T-cell (primary cell): ENCODE results near the gene ZBTB37. TPM values are rescaled to one million over a fixed set of nuclear protein-coding genes. Genes with fewer than 3 reads are reported as not detected.
"Not testable (repeated sequence)": the region's sequence is repeated elsewhere in the genome, so short reads cannot be mapped to it uniquely, and the experiment has no call there.

ENCODE experiments used
- ATAC-seq, 4 experiments: fragments of 200-7000 bp in 3 of 4; fragments of 150-1000 bp in 1 of 4; cut with Tn5 transposase; replicated peaks in 1 of 4; 1 replicate in 3 of 4; 2 replicates in 1 of 4; pipeline ENCODE4 v1.10.0; 2021; ENCODE audit warnings: moderate library complexity in 3 of 4, mild to moderate bottlenecking in 2 of 4, moderate number of reproducible peaks in 1 of 4
- CTCF ChIA-PET, 2 donors: fragments of 300-600 bp; sonication (Branson Sonifier 250); formaldehyde crosslinking; loops; one replicate each; lab custom pipeline; 2022; ENCODE audit warnings: antibody characterized with exemption in 2 of 2; lab: Charles Lee
- POLR2A ChIA-PET, 2 donors: fragments of 300-600 bp; sonication (Branson Sonifier 250); formaldehyde crosslinking; loops; one replicate each; lab custom pipeline; 2022; ENCODE audit warnings: antibody characterized with exemption in 2 of 2; lab: Charles Lee
- DNase-seq, 35 experiments: peaks; one replicate each; pipeline versions ENCODE4 v3.0.0 to v3.0.0-alpha.2; 2013 to 2023
- H3K27ac ChIP-seq: one replicate; pipeline ENCODE4 v1.5.1; 2013; ENCODE audit warnings: low read length
- H3K27me3 ChIP-seq, 2 experiments: replicated peaks in 1 of 2; 1 replicate in 1 of 2; 2 replicates in 1 of 2; pipeline versions ENCODE4 v1.6.1 to v1.7.0; 2013; ENCODE audit warnings: low read length in 1 of 2, mixed read lengths in 1 of 2; ENCODE audit not compliant: control insufficient read depth in 2 of 2, insufficient read depth in 2 of 2; ENCODE audit errors: extremely low read depth in 1 of 2
- H3K36me3 ChIP-seq, 2 donors: 1 replicate in 1 of 2; 2 replicates in 1 of 2; pipeline versions ENCODE4 v1.6.1 to v1.7.0; 2013; ENCODE audit warnings: low read length in 1 of 2; ENCODE audit not compliant: control insufficient read depth in 2 of 2, insufficient read depth in 1 of 2; ENCODE audit errors: extremely low read depth in 1 of 2
- H3K4me1 ChIP-seq, 2 experiments: 1 replicate in 1 of 2; 2 replicates in 1 of 2; pipeline versions ENCODE4 v1.6.1 to v1.7.0; 2013; ENCODE audit warnings: low read length in 2 of 2, mixed read lengths in 1 of 2; ENCODE audit not compliant: insufficient read depth in 2 of 2, control insufficient read depth in 1 of 2; ENCODE audit errors: extremely low read depth in 1 of 2
- H3K4me3 ChIP-seq, 2 donors: 1 replicate in 1 of 2; 2 replicates in 1 of 2; pipeline versions ENCODE4 v1.5.1 to v1.7.0; 2013; ENCODE audit warnings: mild to moderate bottlenecking in 2 of 2, low read length in 1 of 2, moderate library complexity in 1 of 2; ENCODE audit not compliant: control insufficient read depth in 1 of 2; ENCODE audit errors: extremely low read depth in 1 of 2
- H3K9me3 ChIP-seq: 2 replicates; pipeline ENCODE4 v1.7.0; 2013
- H3K27ac Mint-ChIP-seq, 2 donors: one replicate each; pipeline ENCODE4 v1.8.0; 2020 to 2021; ENCODE audit warnings: mild to moderate bottlenecking in 2 of 2, mixed read lengths in 2 of 2
- H3K27me3 Mint-ChIP-seq, 2 donors: one replicate each; pipeline ENCODE4 v1.8.0; 2021 to 2022; ENCODE audit warnings: mixed read lengths in 2 of 2
- H3K36me3 Mint-ChIP-seq: one replicate; pipeline ENCODE4 v1.8.0; 2021; ENCODE audit warnings: mixed read lengths
- H3K4me1 Mint-ChIP-seq, 3 donors: one replicate each; pipeline ENCODE4 v1.8.0; 2020 to 2022; ENCODE audit warnings: mixed read lengths in 3 of 3, mild to moderate bottlenecking in 1 of 3
- H3K4me3 Mint-ChIP-seq, 3 donors: one replicate each; pipeline ENCODE4 v1.8.0; 2020 to 2022; ENCODE audit warnings: mild to moderate bottlenecking in 3 of 3, mixed read lengths in 3 of 3, moderate library complexity in 3 of 3
- H3K9me3 Mint-ChIP-seq, 3 donors: one replicate each; pipeline ENCODE4 v1.8.0; 2020 to 2022; ENCODE audit warnings: mixed read lengths in 3 of 3
- WGBS: methylation state at CpG from one replicate; pipeline ENCODE4 v1.1.5; 2013; ENCODE audit warnings: missing lambda C conversion rate; ENCODE audit not compliant: insufficient coverage; 5-methylcytosine and 5-hydroxymethylcytosine counted together
- total RNA-seq, 35 experiments: library from RNA in 6 of 35; stranded (reverse) in 6 of 35; fragments of 120-200 nt in 1 of 35; gene quantifications; one replicate each; pipeline versions ENCODE4 v1.2.1 to v1.2.4 and lab custom pipeline; 2013 to 2026

The ZBTB37 gene
- total RNA-seq, 5 donors from 2014 or later (not counting 1 experiment from before 2014, with no cell fraction given): 17.6 to 24.7 (median 22.4) TPM

GRCh38 chr1:173878251-173878650 lies 10.1 kb downstream of the ZBTB37 start:
- Mint-ChIP-seq H3K4me3 (no peak overlapping the region), H3K27ac (no peak overlapping the region), H3K4me1 (peaks cover 7 to 10% (median 8%) of the 10 kb centered on the region in 3 donors), H3K36me3 (peaks cover 57% of the 10 kb centered on the region), H3K27me3 (no peaks in the 10 kb centered on the region), H3K9me3 (no peaks in the 10 kb centered on the region)
- no peak for DNase-seq
- Histone ChIP-seq H3K27ac (no peak overlapping the region), H3K9me3 (no peaks in the 10 kb centered on the region), H3K27me3 (no peaks in the 10 kb centered on the region), H3K4me3 (no peak overlapping the region), H3K36me3 (peaks cover 2 to 37% of the 10 kb centered on the region in 2 donors), H3K4me1 (no peaks in the 10 kb centered on the region)
- no peak for ATAC-seq
- ChIA-PET POLR2A (interaction anchor here in 1 of 2 donors (0.6 kb wide), 1 partner anchor 13 kb away, joined by 3 read pairs; no protein-coding TSS in a partner anchor), CTCF (no interaction called here)

GRCh38 chr1:173881117-173881516 lies 12.9 kb downstream of the ZBTB37 start:
- H3K36me3 ChIP-seq: peaks cover 9 to 30% of the 10 kb centered on the region in 2 donors
- CTCF ChIA-PET, ATAC-seq, H3K27ac ChIP-seq, H3K27ac Mint-ChIP-seq, H3K9me3 ChIP-seq, POLR2A ChIA-PET, H3K4me1 Mint-ChIP-seq, H3K27me3 Mint-ChIP-seq, H3K4me1 ChIP-seq, H3K4me3 ChIP-seq, H3K4me3 Mint-ChIP-seq, DNase-seq, H3K9me3 Mint-ChIP-seq, H3K27me3 ChIP-seq: not testable (repeated sequence)
- no CpG with 5 or more reads among the region's 4 CpGs for WGBS
- H3K36me3 Mint-ChIP-seq: peaks cover 61% of the 10 kb centered on the region

- no peak overlapping the region for H3K27ac ChIP-seq
- H3K9me3 ChIP-seq: no peaks in the 10 kb centered on the region
- DNase-seq (no peak), ATAC-seq (no peak)
- no peak overlapping the region for H3K4me3 ChIP-seq
- ChIA-PET POLR2A (no interaction called here), CTCF (interaction anchor here in 1 of 2 donors (0.6 kb wide), 1 partner anchor 106 kb away, joined by 5 read pairs; no protein-coding TSS in a partner anchor)
- Mint-ChIP-seq H3K27me3 (no peaks in the 10 kb centered on the region), H3K27ac (no peak overlapping the region), H3K36me3 (peaks cover 57% of the 10 kb centered on the region), H3K4me3 (no peak overlapping the region), H3K9me3 (no peaks in the 10 kb centered on the region), H3K4me1 (peaks cover 24 to 35% (median 32%) of the 10 kb centered on the region in 3 donors)
- no peaks in the 10 kb centered on the region for H3K27me3 ChIP-seq
- H3K36me3 ChIP-seq: peaks cover 9 to 31% of the 10 kb centered on the region in 2 donors
- WGBS: 96% methylated on average over 5 of the region's 5 CpGs
- H3K4me1 ChIP-seq: peaks cover 9 to 13% of the 10 kb centered on the region in 2 experiments
Observed at GRCh38 chr1:173884701-173885100, 16.5 kb downstream of the ZBTB37 start.

GRCh38 chr1:173886746-173887611 lies 18.8 kb downstream of the ZBTB37 start:
- H3K9me3 Mint-ChIP-seq: no peaks in the 10 kb centered on the region
- Histone ChIP-seq H3K4me3 (no peak overlapping the region), H3K27me3 (no peaks in the 10 kb centered on the region), H3K27ac (peak overlapping the region; percentile 5), H3K4me1 (peaks cover 9 to 13% of the 10 kb centered on the region in 2 experiments), H3K36me3 (peaks cover 9 to 28% of the 10 kb centered on the region in 2 donors), H3K9me3 (no peaks in the 10 kb centered on the region)
- H3K27me3 Mint-ChIP-seq: no peaks in the 10 kb centered on the region
- POLR2A ChIA-PET: no interaction called here
- peak in 1 of 35 experiments; percentile 7 for DNase-seq
- CTCF ChIA-PET: no interaction called here
- 0% methylated on average over 1 of the region's 4 CpGs for WGBS
- peak overlapping the region; percentile 29 to 48 for H3K27ac Mint-ChIP-seq
- H3K4me1 Mint-ChIP-seq: peaks cover 30 to 44% (median 42%) of the 10 kb centered on the region in 3 donors
- H3K36me3 Mint-ChIP-seq: peaks cover 65% of the 10 kb centered on the region
- ATAC-seq: peak in 2 of 4 experiments; percentile 32 to 38
- no peak overlapping the region for H3K4me3 Mint-ChIP-seq

- H3K9me3 Mint-ChIP-seq: no peaks in the 10 kb centered on the region
- WGBS: 56% methylated on average over 1 of the region's 2 CpGs
- H3K27ac Mint-ChIP-seq: no peak overlapping the region
Observed at GRCh38 chr1:173887627-173888026, 19.4 kb downstream of the ZBTB37 start.

GRCh38 chr1:173888749-173889148 lies 20.6 kb downstream of the ZBTB37 start:
- Histone ChIP-seq H3K9me3 (no peaks in the 10 kb centered on the region), H3K36me3 (peaks cover 9 to 28% of the 10 kb centered on the region in 2 donors), H3K27me3 (no peaks in the 10 kb centered on the region), H3K4me3 (no peak overlapping the region), H3K27ac (no peak overlapping the region), H3K4me1 (peaks cover 9 to 13% of the 10 kb centered on the region in 2 experiments)
- Mint-ChIP-seq H3K4me3 (no peak overlapping the region), H3K4me1 (peaks cover 34 to 46% (median 44%) of the 10 kb centered on the region in 3 donors), H3K9me3 (no peaks in the 10 kb centered on the region), H3K27me3 (no peaks in the 10 kb centered on the region), H3K36me3 (peaks cover 64% of the 10 kb centered on the region), H3K27ac (no peak overlapping the region)
- ChIA-PET POLR2A (no interaction called here), CTCF (interaction anchor here in 1 of 2 donors (0.6 kb wide), 1 partner anchor 16 kb away, joined by 3 read pairs; no protein-coding TSS in a partner anchor)
- ATAC-seq (no peak), DNase-seq (no peak)

More at GRCh38 chr1:173887627-173888026, 19.4 kb downstream of the ZBTB37 start:
- Histone ChIP-seq H3K36me3 (peaks cover 9 to 28% of the 10 kb centered on the region in 2 donors), H3K27ac (no peak overlapping the region), H3K4me3 (no peak overlapping the region), H3K4me1 (peaks cover 9 to 13% of the 10 kb centered on the region in 2 experiments), H3K27me3 (no peaks in the 10 kb centered on the region), H3K9me3 (no peaks in the 10 kb centered on the region)
- ATAC-seq (no peak), DNase-seq (no peak)
- peaks cover 34 to 42% (median 42%) of the 10 kb centered on the region in 3 donors for H3K4me1 Mint-ChIP-seq
- CTCF ChIA-PET: no interaction called here
- POLR2A ChIA-PET: no interaction called here
- peaks cover 68% of the 10 kb centered on the region for H3K36me3 Mint-ChIP-seq
- H3K4me3 Mint-ChIP-seq: no peak overlapping the region
- no peaks in the 10 kb centered on the region for H3K27me3 Mint-ChIP-seq
